GM12878 (cell line): ENCODE measurements around the gene HSBP1L1. TPM values are rescaled to one million over a fixed set of nuclear protein-coding genes. Genes with fewer than 3 reads are reported as not detected.

Experiments
- ATAC-seq: fragments of 200-7000 bp; cut with Tn5 transposase; 3 replicates; pipeline ENCODE4 v1.9.1; 2020; ENCODE audit warnings: mild to moderate bottlenecking, moderate library complexity
- BruUV-seq: library from RNA; stranded (reverse); fragments of 400-500 nt; replicated peaks from 2 replicates; lab custom pipeline; 2021; lab: Mats Ljungman, UMichigan
- CTCF ChIA-PET: fragments of 300-600 bp; sonication (Branson Sonifier 250); formaldehyde crosslinking; extraction: SDS; loops from one replicate; lab custom pipeline; 2021; ENCODE audit warnings: inconsistent platforms; lab: Yijun Ruan, JAX
- POLR2A ChIA-PET: fragments of 350-600 bp; formaldehyde crosslinking; extraction: SDS; loops from one replicate; lab custom pipeline; 2021; ENCODE audit warnings: inconsistent platforms; lab: Charles Lee
- RAD21 ChIA-PET: fragments of 300-600 bp; sonication (Branson Sonifier 250); formaldehyde crosslinking; loops from one replicate; lab custom pipeline; 2023; ENCODE audit warnings: antibody characterized with exemption; ENCODE audit not compliant: unreplicated experiment; lab: Charles Lee
- SMC1A ChIA-PET: fragments of 300-600 bp; sonication (Branson Sonifier 250); formaldehyde crosslinking; loops from one replicate; lab custom pipeline; 2023; ENCODE audit not compliant: unreplicated experiment, uncharacterized antibody; lab: Charles Lee
- DNase-seq: peaks from one replicate; pipeline ENCODE4 v3.0.0-alpha.2; 2011; ENCODE audit warnings: low read depth, low spot score
- FAIRE-seq: peaks from 3 replicates; lab custom pipeline; 2011; peaks lifted over from hg19 to GRCh38; lab: Jason Lieb, UNC
- H2AFZ ChIP-seq: 2 replicates; pipeline ENCODE4 v1.6.0; 2011; ENCODE audit warnings: low read depth, low read length, control low read depth; ENCODE audit not compliant: control insufficient read depth
- H3K27ac ChIP-seq: 2 replicates; pipeline ENCODE4 v1.5.1; 2011; ENCODE audit warnings: control low read depth; ENCODE audit not compliant: control insufficient read depth, insufficient read depth
- H3K27me3 ChIP-seq, 2 experiments: replicated peaks in 1 of 2; 2 replicates each; pipeline versions ENCODE4 v1.6.0 to v1.6.1; 2011; ENCODE audit warnings: low read length in 1 of 2; ENCODE audit not compliant: control insufficient read depth in 2 of 2, insufficient read depth in 2 of 2
- H3K36me3 ChIP-seq, 2 experiments: 2 replicates each; pipeline ENCODE4 v1.5.1; 2011; ENCODE audit warnings: low read length in 1 of 2; ENCODE audit not compliant: control insufficient read depth in 2 of 2, insufficient read depth in 2 of 2
- H3K4me1 ChIP-seq: 2 replicates; pipeline ENCODE4 v1.6.1; 2011; ENCODE audit warnings: mild to moderate bottlenecking, low read length, moderate library complexity, mixed read lengths; ENCODE audit not compliant: control insufficient read depth, insufficient read depth
- H3K4me2 ChIP-seq: 2 replicates; pipeline ENCODE4 v1.6.0; 2011; ENCODE audit warnings: control low read depth; ENCODE audit not compliant: control insufficient read depth, insufficient read depth
- H3K4me3 ChIP-seq: fragments of 200-600 bp; sonication (generic); 2 replicates; pipeline ENCODE4 v1.5.1; 2016
- H3K79me2 ChIP-seq: 2 replicates; pipeline ENCODE4 v1.6.0; 2011; ENCODE audit warnings: low read length; ENCODE audit not compliant: control insufficient read depth, insufficient read depth
- H3K9ac ChIP-seq: 2 replicates; pipeline ENCODE4 v1.8.0; 2011; ENCODE audit warnings: low read length, control low read depth, mixed read lengths; ENCODE audit not compliant: control insufficient read depth, insufficient read depth
- H3K9me3 ChIP-seq: replicated peaks from 3 replicates; pipeline ENCODE4 v1.5.1; 2011; ENCODE audit warnings: mild to moderate bottlenecking, low read length; ENCODE audit not compliant: control insufficient read depth, insufficient read depth
- H4K20me1 ChIP-seq: 2 replicates; pipeline ENCODE4 v1.6.0; 2011; ENCODE audit not compliant: control insufficient read depth, insufficient read depth
- CREM ChIP-seq: IDR thresholded peaks from 2 replicates; pipeline ENCODE4 v1.6.1; 2014; ENCODE audit warnings: antibody characterized with exemption, low read depth
- HCFC1 ChIP-seq: fragments of 150-350 bp; IDR thresholded peaks from 2 replicates; pipeline ENCODE4 v1.6.1; 2014; ENCODE audit warnings: low read length
- MYB ChIP-seq: fragments of 150-350 bp; IDR thresholded peaks from 2 replicates; pipeline ENCODE4 v1.6.1; 2014; ENCODE audit warnings: mild to moderate bottlenecking, low read depth, low read length, borderline replicate concordance
- RAD51 ChIP-seq: fragments of 450-650 bp; IDR thresholded peaks from 2 replicates; pipeline ENCODE4 v1.6.1; 2016; ENCODE audit warnings: moderate library complexity, mild to moderate bottlenecking, inconsistent platforms
- SREBF1 ChIP-seq: IDR thresholded peaks from 2 replicates; pipeline ENCODE4 v1.6.1; 2012; ENCODE audit warnings: mild to moderate bottlenecking, low read length
- ZNF622 ChIP-seq: fragments of 450-650 bp; IDR thresholded peaks from 2 replicates; pipeline ENCODE4 v1.6.1; 2017; ENCODE audit warnings: mild to moderate bottlenecking, inconsistent platforms
- WGBS: methylation state at CpG from one replicate; pipeline ENCODE4 v1.1.6; 2016; ENCODE audit warnings: low lambda C conversion rate; ENCODE audit not compliant: insufficient replicate concordance, insufficient coverage; ENCODE audit errors: missing lambda C conversion rate; 5-methylcytosine and 5-hydroxymethylcytosine counted together
- in situ Hi-C: fragments of 300-500 bp; cut with MboI; formaldehyde crosslinking; loops from 9 replicates; pipeline ENCODE4 v1.14.3; 2018; ENCODE audit warnings: mixed read lengths
- intact Hi-C: fragments of 100-400 bp; cut with micrococcal nuclease; formaldehyde crosslinking; loops from one replicate; pipeline ENCODE4 v1.14.2; 2022; ENCODE audit not compliant: unreplicated experiment
- polyA plus RNA-seq, 11 experiments: library from polyadenylated mRNA; depleted of rRNA in 4 of 11; unstranded in 6 of 11; stranded (reverse) in 5 of 11; fragments of >200 nt; fragmentation: Nextera tagmentation in 4 of 11; fragmentation: Illumina TruSeq in 1 of 11; extraction: Ambion mirVana in 4 of 11; extraction: Trizol in 1 of 11; gene quantifications; 1 replicate in 1 of 11; 2 replicates in 10 of 11; pipeline versions ENCODE4 v1.2.1 to v1.2.3, GENCODE V29; 2011 to 2016; ENCODE audit warnings: inconsistent platforms in 2 of 11, missing spikeins in 2 of 11, low read depth in 1 of 11
- total RNA-seq, 4 experiments: library from RNA; depleted of rRNA in 3 of 4; stranded (reverse); fragments of >200 nt in 3 of 4; fragmentation: Illumina TruSeq in 1 of 4; extraction: Trizol in 1 of 4; gene quantifications; 2 replicates each; pipeline versions ENCODE4 v1.2.1 to v1.2.3, GENCODE V29; 2013 to 2021
- TF ChIP-seq, protein P1 (sequence below): fragments of 450-650 bp; formaldehyde crosslinking; IDR thresholded peaks from 2 replicates; pipeline ENCODE4 v1.4.0; 2020; ENCODE audit warnings: mild to moderate bottlenecking, moderate library complexity
- TF ChIP-seq, protein P2 (sequence below): fragments of 450-650 bp; IDR thresholded peaks from 2 replicates; pipeline ENCODE4 v1.6.1; 2016; ENCODE audit warnings: mild to moderate bottlenecking

The HSBP1L1 gene
- total and polyA plus RNA-seq, 10 of the 15 experiments (the other 5 are each of a cell fraction or from before 2014, with no cell fraction given) = 0.97 to 14.0 (median 6.9) TPM; not detected in 1

DNA sequence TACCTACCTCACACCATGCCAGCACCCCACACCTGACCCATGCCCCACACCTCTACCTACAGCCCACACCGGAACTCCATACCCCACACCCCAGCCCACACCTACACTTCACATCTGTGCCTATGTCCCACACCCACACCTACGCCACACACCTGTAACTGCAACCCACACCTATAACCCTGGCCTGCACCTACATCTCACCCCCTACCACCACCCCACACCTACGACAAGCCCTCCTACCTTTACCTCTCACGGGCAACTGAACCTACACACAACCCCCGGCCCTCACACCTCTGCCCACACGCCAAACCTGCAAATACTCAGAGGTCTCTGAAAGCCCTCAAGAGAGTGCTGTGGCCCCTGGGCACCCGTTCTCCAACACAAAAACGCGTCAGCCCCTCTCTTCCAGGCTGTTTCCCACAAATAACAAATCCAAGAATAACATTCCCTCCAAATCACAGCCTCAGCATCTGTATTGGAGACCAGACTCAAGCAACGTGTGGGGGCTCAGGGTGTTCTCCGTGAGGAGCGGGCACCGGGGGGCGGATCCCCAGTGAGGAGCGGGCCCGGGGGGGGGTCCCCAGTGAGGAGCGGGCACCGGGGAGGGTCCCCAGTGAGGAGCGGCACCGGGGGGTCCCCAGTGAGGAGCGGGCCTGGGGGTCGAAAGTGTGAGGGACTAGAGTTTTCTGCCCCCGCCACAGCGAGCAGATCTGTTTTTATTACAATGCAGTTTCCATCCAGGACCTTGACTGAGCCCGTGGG lies 46.4 kb upstream of the HSBP1L1 start (continued):
- TF ChIP-seq, protein P1, sequence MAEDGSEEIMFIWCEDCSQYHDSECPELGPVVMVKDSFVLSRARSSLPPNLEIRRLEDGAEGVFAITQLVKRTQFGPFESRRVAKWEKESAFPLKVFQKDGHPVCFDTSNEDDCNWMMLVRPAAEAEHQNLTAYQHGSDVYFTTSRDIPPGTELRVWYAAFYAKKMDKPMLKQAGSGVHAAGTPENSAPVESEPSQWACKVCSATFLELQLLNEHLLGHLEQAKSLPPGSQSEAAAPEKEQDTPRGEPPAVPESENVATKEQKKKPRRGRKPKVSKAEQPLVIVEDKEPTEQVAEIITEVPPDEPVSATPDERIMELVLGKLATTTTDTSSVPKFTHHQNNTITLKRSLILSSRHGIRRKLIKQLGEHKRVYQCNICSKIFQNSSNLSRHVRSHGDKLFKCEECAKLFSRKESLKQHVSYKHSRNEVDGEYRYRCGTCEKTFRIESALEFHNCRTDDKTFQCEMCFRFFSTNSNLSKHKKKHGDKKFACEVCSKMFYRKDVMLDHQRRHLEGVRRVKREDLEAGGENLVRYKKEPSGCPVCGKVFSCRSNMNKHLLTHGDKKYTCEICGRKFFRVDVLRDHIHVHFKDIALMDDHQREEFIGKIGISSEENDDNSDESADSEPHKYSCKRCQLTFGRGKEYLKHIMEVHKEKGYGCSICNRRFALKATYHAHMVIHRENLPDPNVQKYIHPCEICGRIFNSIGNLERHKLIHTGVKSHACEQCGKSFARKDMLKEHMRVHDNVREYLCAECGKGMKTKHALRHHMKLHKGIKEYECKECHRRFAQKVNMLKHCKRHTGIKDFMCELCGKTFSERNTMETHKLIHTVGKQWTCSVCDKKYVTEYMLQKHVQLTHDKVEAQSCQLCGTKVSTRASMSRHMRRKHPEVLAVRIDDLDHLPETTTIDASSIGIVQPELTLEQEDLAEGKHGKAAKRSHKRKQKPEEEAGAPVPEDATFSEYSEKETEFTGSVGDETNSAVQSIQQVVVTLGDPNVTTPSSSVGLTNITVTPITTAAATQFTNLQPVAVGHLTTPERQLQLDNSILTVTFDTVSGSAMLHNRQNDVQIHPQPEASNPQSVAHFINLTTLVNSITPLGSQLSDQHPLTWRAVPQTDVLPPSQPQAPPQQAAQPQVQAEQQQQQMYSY = no peak
- TF ChIP-seq RAD51 = no peak

DNA sequence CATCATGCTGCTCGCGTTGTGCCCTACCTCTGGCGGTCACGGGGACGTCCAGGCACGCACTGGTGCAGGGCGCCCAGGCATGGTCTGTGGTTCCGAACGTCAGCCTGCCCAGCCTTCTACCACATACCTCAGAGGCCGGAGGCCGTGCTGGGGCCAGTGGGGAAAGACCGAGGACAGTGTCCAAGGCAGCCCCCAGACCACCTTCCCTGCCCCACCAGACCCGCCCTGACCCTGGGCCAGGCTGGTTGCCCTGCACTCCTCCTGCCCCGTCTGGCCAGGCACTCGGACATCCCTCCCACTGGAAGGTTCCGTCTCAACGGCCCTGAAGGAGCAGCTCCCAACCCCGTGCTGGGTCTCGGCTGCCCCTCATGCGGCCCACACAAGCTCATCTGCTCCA lies 45.8 kb upstream of the HSBP1L1 start:
- H3K36me3 ChIP-seq = peaks cover 0 to 23% of the 10 kb centered on the region in 2 experiments; a peak in 3 of 4 replicates
- no peak overlapping the region for H2AFZ ChIP-seq
- WGBS = 97% methylated on average over 20 of the region's 20 CpGs
- CTCF ChIA-PET = no interaction called here
- H3K79me2 ChIP-seq = no peaks in the 10 kb centered on the region
- SMC1A ChIA-PET = no interaction called here
- no peak for TF ChIP-seq SREBF1
- no peak for TF ChIP-seq MYB
- TF ChIP-seq, protein P2, sequence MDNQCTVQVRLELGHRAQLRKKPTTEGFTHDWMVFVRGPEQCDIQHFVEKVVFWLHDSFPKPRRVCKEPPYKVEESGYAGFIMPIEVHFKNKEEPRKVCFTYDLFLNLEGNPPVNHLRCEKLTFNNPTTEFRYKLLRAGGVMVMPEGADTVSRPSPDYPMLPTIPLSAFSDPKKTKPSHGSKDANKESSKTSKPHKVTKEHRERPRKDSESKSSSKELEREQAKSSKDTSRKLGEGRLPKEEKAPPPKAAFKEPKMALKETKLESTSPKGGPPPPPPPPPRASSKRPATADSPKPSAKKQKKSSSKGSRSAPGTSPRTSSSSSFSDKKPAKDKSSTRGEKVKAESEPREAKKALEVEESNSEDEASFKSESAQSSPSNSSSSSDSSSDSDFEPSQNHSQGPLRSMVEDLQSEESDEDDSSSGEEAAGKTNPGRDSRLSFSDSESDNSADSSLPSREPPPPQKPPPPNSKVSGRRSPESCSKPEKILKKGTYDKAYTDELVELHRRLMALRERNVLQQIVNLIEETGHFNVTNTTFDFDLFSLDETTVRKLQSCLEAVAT = no peak
- no peak for TF ChIP-seq ZNF622
- no peak for TF ChIP-seq HCFC1
- TF ChIP-seq CREM = no peak
- no peaks in the 10 kb centered on the region for H3K4me1 ChIP-seq
- peaks cover 5% of the 10 kb centered on the region; the same call in 1 of the 3 replicates for H3K9me3 ChIP-seq
- no peak overlapping the region for H3K4me3 ChIP-seq
- no peaks in the 10 kb centered on the region for H4K20me1 ChIP-seq
- RAD21 ChIA-PET = no interaction called here
- no peak for DNase-seq
- no peaks in the 10 kb centered on the region for H3K27me3 ChIP-seq
- no peak for FAIRE-seq
- intact Hi-C loops = no loop called here
- no peak for ATAC-seq
- H3K4me2 ChIP-seq = no peak overlapping the region
- H3K27ac ChIP-seq = no peak overlapping the region
- in situ Hi-C loops = no loop called here
- POLR2A ChIA-PET = no interaction called here
- BruUV-seq = no TSS peak
- no peak overlapping the region for H3K9ac ChIP-seq
